Measurements from ENCODE around the gene GOSR1.
"Not testable (repeated sequence)": the region's sequence is repeated elsewhere in the genome, so short reads cannot be mapped to it uniquely, and the experiment has no call there.

The GOSR1 gene

DNA sequence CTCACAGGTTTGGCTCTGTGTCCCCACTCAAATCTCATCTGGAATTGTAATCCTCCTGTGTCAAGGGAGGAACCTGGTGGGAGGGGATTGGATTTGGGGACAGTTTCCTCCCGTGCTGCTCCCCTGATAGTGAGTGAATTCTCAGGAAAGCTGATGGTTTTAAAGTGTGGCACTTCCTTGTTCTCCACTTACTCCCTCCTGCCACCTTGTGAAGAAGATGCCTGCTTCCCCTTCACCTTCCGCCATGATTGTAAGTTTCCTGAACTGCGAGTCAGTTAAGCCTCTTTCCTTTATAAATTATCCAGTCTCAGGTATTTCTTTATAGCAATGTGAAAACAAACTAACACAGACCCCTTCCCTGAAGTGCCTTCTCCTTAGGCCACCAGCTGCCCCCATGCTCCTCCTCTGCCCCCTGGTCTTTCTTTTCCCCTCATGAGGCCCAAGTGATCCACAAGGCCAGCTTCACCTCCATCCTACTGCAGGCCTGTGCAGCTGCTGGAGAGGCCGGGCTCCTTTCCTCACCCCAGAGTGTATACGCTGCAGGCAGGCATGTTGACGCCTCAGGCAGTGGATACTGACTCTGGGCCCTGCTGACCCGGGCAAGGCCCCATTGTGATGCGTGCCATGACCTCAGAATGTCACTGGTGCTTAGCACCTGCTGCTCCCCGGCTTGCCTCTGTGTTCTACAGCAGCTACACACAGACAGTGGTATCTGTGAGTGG, 74.2 kb downstream of the GOSR1 start:
- not testable (repeated sequence) for H3K4me3 ChIP-seq (ENCODE audit: insufficient read depth, low read depth, low read length, poor library complexity, severe bottlenecking); H3K36me3 ChIP-seq (ENCODE audit: control insufficient read depth, insufficient read depth, low read length); H3K9me3 ChIP-seq (ENCODE audit: control insufficient read depth, low read length); H3K4me1 ChIP-seq (ENCODE audit: control insufficient read depth, insufficient read depth, low read length, poor library complexity, severe bottlenecking); DNase-seq; H3K27me3 ChIP-seq (replicated peaks; ENCODE audit: control insufficient read depth, insufficient read depth, low read length, poor library complexity, severe bottlenecking); H3K27ac ChIP-seq (ENCODE audit: insufficient read depth, low read length, poor library complexity, severe bottlenecking)

DNA sequence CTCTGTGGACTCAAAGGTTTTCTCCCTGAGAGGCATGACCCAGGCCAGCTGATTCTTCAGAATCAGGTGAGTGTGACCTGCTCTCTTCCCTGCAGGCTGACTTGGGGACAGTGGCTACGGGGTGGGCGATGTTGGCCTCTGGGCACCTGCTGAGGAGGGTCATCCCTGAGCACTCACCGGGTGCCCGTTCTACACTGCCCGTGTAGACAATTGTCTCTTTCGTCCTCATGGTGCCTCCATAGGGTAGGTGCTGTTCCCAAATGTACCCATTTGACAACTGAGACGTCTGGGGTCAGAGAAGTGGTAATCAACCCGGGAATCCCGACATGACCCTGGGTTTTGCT, 74.8 kb downstream of the GOSR1 start:
- no peak overlapping the region for H3K27ac ChIP-seq (ENCODE audit: insufficient read depth, low read length, poor library complexity, severe bottlenecking)
- H3K36me3 ChIP-seq (ENCODE audit: control insufficient read depth, insufficient read depth, low read length), result no peaks in the 10 kb centered on the region
- no peaks in the 10 kb centered on the region for H3K4me1 ChIP-seq (ENCODE audit: control insufficient read depth, insufficient read depth, low read length, poor library complexity, severe bottlenecking)
- H3K4me3 ChIP-seq (ENCODE audit: insufficient read depth, low read depth, low read length, poor library complexity, severe bottlenecking), result no peak overlapping the region
- DNase-seq, result no peak
- no peaks in the 10 kb centered on the region for H3K27me3 ChIP-seq (replicated peaks; ENCODE audit: control insufficient read depth, insufficient read depth, low read length, poor library complexity, severe bottlenecking)
- H3K9me3 ChIP-seq (ENCODE audit: control insufficient read depth, low read length), result no peaks in the 10 kb centered on the region

DNA sequence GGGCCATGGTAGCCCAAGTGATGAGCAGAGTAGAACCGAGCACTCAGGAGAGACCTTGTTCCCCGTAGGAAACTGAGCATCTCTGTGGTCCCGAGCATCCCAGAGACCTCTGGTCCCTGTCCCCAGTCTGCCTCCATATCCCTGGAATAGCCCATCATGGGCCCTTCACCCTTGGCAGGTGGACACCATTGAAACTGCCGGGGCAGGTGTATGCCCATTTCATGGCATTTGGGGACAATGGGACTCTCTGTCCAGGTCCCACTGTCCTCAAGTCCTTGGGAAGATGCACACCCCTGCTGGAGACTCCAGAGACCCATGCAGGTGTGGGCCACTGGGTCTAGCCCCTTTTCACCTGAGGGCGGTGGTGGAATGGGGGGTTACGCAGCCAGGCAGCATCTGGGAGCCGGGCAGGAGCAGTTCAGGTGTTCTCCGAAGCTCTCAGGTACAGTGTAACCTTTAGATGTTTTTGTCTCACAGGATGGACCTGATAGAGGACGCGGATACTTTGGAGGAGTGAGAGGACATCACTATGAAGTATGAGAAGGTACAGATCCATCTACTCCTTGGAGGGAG, 75.9 kb downstream of the GOSR1 start:
- H3K4me3 ChIP-seq (ENCODE audit: insufficient read depth, low read depth, low read length, poor library complexity, severe bottlenecking), result no peak overlapping the region
- DNase-seq, result no peak
- H3K4me1 ChIP-seq (ENCODE audit: control insufficient read depth, insufficient read depth, low read length, poor library complexity, severe bottlenecking), result no peaks in the 10 kb centered on the region
- no peak overlapping the region for H3K27ac ChIP-seq (ENCODE audit: insufficient read depth, low read length, poor library complexity, severe bottlenecking)
- H3K9me3 ChIP-seq (ENCODE audit: control insufficient read depth, low read length), result no peaks in the 10 kb centered on the region
- no peaks in the 10 kb centered on the region for H3K27me3 ChIP-seq (replicated peaks; ENCODE audit: control insufficient read depth, insufficient read depth, low read length, poor library complexity, severe bottlenecking)
- no peaks in the 10 kb centered on the region for H3K36me3 ChIP-seq (ENCODE audit: control insufficient read depth, insufficient read depth, low read length)

DNA sequence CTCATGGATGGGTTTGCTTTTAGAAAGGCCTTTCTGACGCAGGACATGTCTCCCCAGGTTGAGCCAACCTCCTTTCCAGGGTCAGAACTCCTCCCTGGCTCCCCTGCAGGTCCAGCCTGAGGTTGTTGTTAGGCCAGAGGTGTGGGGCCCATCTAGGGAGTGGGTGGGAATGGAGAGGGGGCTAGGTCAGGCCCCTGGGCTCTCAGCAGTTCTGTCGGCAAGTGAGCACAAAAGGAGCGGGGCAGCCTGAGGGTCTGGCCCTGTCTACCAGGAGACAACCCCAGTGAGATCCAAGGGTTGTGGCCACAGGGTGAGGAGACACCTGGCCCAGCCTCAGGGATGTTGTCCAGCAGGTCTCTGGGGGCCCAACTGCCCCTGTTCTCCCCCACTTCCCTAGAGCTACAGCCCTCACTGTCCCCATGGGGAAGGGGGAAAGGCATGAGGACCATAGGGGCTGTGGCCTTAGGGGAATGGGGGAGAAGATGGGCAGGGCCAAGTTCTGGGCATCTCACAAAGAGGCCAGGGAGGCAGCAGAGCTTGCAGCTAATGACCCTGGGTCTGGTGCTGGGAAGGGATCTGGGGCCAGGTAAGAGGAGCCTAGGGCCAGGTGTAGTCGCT, 76.7 kb downstream of the GOSR1 start:
- H3K36me3 ChIP-seq (ENCODE audit: control insufficient read depth, insufficient read depth, low read length); DNase-seq; H3K4me3 ChIP-seq (ENCODE audit: insufficient read depth, low read depth, low read length, poor library complexity, severe bottlenecking); H3K27me3 ChIP-seq (replicated peaks; ENCODE audit: control insufficient read depth, insufficient read depth, low read length, poor library complexity, severe bottlenecking); H3K9me3 ChIP-seq (ENCODE audit: control insufficient read depth, low read length); H3K27ac ChIP-seq (ENCODE audit: insufficient read depth, low read length, poor library complexity, severe bottlenecking); H3K4me1 ChIP-seq (ENCODE audit: control insufficient read depth, insufficient read depth, low read length, poor library complexity, severe bottlenecking): not testable (repeated sequence)

DNA sequence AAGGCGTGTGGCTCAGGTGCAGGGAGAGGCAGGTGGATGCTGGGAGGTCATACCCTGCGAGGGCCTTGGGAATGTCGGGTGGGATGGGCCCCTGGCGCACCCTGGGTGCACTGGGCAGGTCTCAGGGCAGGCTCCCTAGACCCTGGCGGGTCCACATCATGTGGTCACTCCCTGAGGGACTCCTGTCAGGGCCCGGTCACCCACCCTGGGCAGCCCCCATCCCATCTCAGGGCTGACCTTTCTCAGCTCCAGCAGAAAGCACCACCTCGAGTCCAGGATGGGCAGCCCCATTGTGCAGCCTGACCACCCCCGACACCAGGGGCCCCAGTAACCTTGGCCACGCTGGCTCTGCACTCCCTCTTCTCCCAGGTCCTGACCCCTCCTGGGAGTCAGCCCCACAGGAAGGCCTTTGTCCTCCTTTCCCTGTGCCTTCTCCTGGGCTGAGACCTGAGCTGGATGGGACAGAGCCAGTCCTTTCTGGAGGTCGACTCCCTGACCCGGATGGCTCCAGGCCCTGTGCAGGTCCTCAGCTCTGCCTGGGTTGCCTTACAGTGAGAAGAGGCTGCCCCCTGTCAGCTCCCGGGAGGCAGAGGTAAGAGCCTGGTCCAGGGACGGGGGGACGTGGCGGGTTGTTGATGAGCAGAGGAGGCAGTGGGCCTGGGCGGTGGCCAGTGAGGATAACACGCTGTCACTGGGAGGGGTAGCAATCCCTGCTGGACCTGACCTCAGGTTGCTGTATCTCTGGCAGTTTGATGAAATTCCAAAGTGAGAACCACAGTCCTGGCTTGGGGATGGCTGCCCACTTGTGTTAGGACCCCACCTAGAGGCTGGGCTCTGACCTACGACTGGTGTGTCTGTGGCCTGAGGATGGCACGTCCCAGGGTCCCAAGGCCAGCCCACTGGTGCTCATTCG, 77.9 kb downstream of the GOSR1 start:
- Histone ChIP-seq H3K9me3 (ENCODE audit: control insufficient read depth, low read length) (no peaks in the 10 kb centered on the region), H3K4me3 (ENCODE audit: insufficient read depth, low read depth, low read length, poor library complexity, severe bottlenecking) (no peak overlapping the region), H3K4me1 (ENCODE audit: control insufficient read depth, insufficient read depth, low read length, poor library complexity, severe bottlenecking) (no peaks in the 10 kb centered on the region), H3K27me3 (replicated peaks; ENCODE audit: control insufficient read depth, insufficient read depth, low read length, poor library complexity, severe bottlenecking) (no peaks in the 10 kb centered on the region), H3K27ac (ENCODE audit: insufficient read depth, low read length, poor library complexity, severe bottlenecking) (no peak overlapping the region), H3K36me3 (ENCODE audit: control insufficient read depth, insufficient read depth, low read length) (no peaks in the 10 kb centered on the region)
- DNase-seq, result no peak

DNA sequence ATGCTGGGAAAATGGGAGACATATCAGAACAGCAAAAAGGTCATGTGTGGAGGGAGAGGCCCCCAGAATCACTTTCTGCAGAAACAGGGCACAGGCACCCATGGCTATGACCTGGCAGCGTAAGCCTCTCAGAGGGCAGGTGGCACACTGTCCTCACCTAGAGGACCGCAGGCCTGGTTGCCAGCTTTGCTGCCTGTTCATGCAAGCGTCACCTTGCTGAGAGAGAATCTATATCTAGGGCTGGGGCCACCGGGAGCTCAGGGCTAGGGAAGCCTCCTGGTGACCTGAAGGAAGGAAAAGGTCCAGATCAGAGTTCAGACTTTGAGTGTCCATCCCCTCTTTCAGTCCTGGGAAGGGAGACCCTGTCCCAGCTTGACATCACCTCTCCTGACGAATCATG, 78.7 kb downstream of the GOSR1 start:
- Histone ChIP-seq H3K27ac (ENCODE audit: insufficient read depth, low read length, poor library complexity, severe bottlenecking) (no peak overlapping the region), H3K4me1 (ENCODE audit: control insufficient read depth, insufficient read depth, low read length, poor library complexity, severe bottlenecking) (no peaks in the 10 kb centered on the region), H3K4me3 (ENCODE audit: insufficient read depth, low read depth, low read length, poor library complexity, severe bottlenecking) (no peak overlapping the region), H3K27me3 (replicated peaks; ENCODE audit: control insufficient read depth, insufficient read depth, low read length, poor library complexity, severe bottlenecking) (no peaks in the 10 kb centered on the region), H3K36me3 (ENCODE audit: control insufficient read depth, insufficient read depth, low read length) (no peaks in the 10 kb centered on the region), H3K9me3 (ENCODE audit: control insufficient read depth, low read length) (no peaks in the 10 kb centered on the region)
- no peak for DNase-seq

DNA sequence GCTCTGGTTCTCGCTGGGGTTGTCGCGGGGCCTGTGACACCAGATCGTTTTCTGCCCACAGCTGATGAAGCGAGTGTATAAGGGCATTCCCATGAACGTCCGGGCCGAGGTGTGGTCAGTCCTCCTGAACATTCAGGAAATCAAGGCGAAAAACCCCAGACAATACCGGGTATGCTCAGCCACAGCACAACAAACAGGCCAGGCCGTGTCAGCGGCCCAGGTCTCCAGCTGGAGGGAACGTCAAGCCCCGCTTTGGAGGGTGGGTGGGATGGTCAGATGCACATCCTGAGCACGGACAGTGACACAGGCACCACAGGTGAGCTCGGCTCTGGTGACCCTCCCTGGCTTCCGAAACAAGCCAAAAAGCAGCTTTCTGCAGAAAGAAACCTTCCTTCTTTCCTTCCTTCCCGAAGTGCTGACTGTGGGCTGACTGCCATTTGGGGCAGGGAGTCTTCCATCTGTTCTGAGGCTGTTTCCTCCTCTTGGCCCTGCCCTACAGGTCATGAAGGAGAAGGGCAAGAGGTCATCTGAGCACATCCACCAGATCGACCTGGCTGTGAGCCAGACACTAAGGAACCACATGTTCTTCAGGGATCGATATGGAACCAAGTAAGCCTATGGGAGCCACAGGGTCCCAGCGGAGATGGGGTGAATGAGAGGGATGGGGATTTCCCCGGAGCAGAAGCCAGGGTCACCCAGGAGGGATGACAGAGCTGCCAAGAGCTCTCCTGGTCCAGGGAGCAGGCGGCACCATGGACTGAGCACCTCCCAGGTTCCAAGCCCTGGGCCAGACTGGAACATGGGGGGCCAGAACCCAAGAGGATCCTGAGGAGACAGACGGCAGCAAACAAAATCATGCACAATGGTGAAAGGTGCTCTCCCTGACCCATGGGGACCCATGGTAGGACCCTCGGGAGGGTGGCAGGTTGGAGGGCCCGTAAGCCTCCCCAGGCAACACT, 79.4 kb downstream of the GOSR1 start:
- H3K4me1 ChIP-seq (ENCODE audit: control insufficient read depth, insufficient read depth, low read length, poor library complexity, severe bottlenecking), result no peaks in the 10 kb centered on the region
- H3K36me3 ChIP-seq (ENCODE audit: control insufficient read depth, insufficient read depth, low read length), result no peaks in the 10 kb centered on the region
- H3K4me3 ChIP-seq (ENCODE audit: insufficient read depth, low read depth, low read length, poor library complexity, severe bottlenecking), result no peak overlapping the region
- no peak for DNase-seq
- H3K27me3 ChIP-seq (replicated peaks; ENCODE audit: control insufficient read depth, insufficient read depth, low read length, poor library complexity, severe bottlenecking), result no peaks in the 10 kb centered on the region
- H3K27ac ChIP-seq (ENCODE audit: insufficient read depth, low read length, poor library complexity, severe bottlenecking), result no peak overlapping the region
- no peaks in the 10 kb centered on the region for H3K9me3 ChIP-seq (ENCODE audit: control insufficient read depth, low read length)

DNA sequence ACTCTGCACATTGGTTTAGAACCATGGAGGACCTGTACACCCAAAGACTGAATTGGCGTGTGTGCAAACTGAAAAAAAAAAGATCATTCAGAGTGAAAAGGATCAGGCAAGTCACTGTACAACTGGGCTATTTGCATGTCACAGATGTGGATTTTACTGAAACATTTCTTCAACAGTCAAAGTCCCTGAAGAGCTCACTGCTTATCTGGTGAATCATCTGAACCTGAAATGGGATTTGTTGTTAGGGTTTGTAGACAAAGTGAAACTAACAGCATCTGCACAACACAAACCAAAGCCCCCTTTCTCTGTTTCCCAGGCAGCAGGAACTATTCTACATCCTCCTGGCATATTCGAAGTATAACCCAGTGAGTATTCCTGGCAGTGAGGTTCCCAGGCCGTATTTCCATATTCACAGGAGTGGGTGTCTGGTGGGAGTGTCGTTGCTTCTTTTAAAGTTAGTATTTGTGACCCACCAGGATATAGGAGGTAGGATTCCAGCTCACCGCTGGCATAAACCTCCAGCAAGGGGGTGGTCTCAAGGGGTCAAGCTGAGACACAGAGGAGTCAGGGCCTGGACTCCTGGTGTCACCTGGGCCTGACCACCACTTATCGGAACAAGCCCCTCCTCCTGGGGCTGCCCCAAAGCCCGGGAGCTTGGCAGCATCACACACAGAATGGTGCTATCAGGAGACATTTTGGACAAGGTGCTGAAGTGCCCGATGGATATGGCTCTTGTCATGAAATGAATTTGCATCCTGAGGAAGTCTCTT, 80.9 kb downstream of the GOSR1 start:
- no peaks in the 10 kb centered on the region for H3K9me3 ChIP-seq (ENCODE audit: control insufficient read depth, low read length)
- H3K27me3 ChIP-seq (replicated peaks; ENCODE audit: control insufficient read depth, insufficient read depth, low read length, poor library complexity, severe bottlenecking), result no peaks in the 10 kb centered on the region
- no peaks in the 10 kb centered on the region for H3K4me1 ChIP-seq (ENCODE audit: control insufficient read depth, insufficient read depth, low read length, poor library complexity, severe bottlenecking)
- H3K27ac ChIP-seq (ENCODE audit: insufficient read depth, low read length, poor library complexity, severe bottlenecking), result no peak overlapping the region
- no peaks in the 10 kb centered on the region for H3K36me3 ChIP-seq (ENCODE audit: control insufficient read depth, insufficient read depth, low read length)
- H3K4me3 ChIP-seq (ENCODE audit: insufficient read depth, low read depth, low read length, poor library complexity, severe bottlenecking), result no peak overlapping the region
- no peak for DNase-seq

Measured in effector memory CD4-positive, alpha-beta T cell (primary cell).